Mucosa of gallbladder (tissue), 1 donor: Measurements from ENCODE around the gene ATP2B3. TPM values are rescaled to one million over a fixed set of nuclear protein-coding genes. Genes with fewer than 3 reads are reported as not detected.

ENCODE experiments used
- DNase-seq: peaks from one replicate; pipeline ENCODE4 v3.0.0-alpha.2; 2020; ENCODE audit warnings: low spot score
- total RNA-seq: library from RNA; stranded (reverse); gene quantifications from one replicate; pipeline ENCODE4 v1.2.1, GENCODE V29; 2021
- donor health status: DM: no; HTN: no; CAD: no.

The ATP2B3 gene
- total RNA-seq, 1 donor from 2014 or later: not detected

- DNase-seq: no peak
These were observed 29.1 kb upstream of the ATP2B3 start for GRCh38 chrX:153488231-153488914.

GRCh38 chrX:153490217-153490930 lies 27.1 kb upstream of the ATP2B3 start:
- DNase-seq: no peak

GRCh38 chrX:153491351-153491914 lies 26.0 kb upstream of the ATP2B3 start:
- DNase-seq: no peak

GRCh38 chrX:153491918-153492317 lies 25.5 kb upstream of the ATP2B3 start:
- no peak for DNase-seq

- DNase-seq: no peak
These were observed 24.9 kb upstream of the ATP2B3 start for GRCh38 chrX:153492543-153492942.

GRCh38 chrX:153493085-153493484 lies 24.4 kb upstream of the ATP2B3 start:
- DNase-seq: no peak

- DNase-seq: no peak
These were observed 23.4 kb upstream of the ATP2B3 start for GRCh38 chrX:153494061-153494460.

GRCh38 chrX:153494541-153495361 lies 22.7 kb upstream of the ATP2B3 start, which contains the start of gene BGN:
Gene BGN, plus strand, starts transcription at chrX:153494980. Its CDS starts 9,652 bp downstream, at chrX:153504632.
- no peak for DNase-seq

GRCh38 chrX:153495362-153495751 lies 22.1 kb upstream of the ATP2B3 start:
- no peak for DNase-seq

- no peak for DNase-seq
These were observed 21.4 kb upstream of the ATP2B3 start for GRCh38 chrX:153495903-153496589.

GRCh38 chrX:153496590-153496959 lies 20.9 kb upstream of the ATP2B3 start:
- no peak for DNase-seq

GRCh38 chrX:153498453-153498852 lies 19.0 kb upstream of the ATP2B3 start:
- no peak for DNase-seq

GRCh38 chrX:153499341-153499740 lies 18.1 kb upstream of the ATP2B3 start:
- no peak for DNase-seq

- no peak for DNase-seq
These were observed 17.6 kb upstream of the ATP2B3 start for GRCh38 chrX:153499876-153500275.

- DNase-seq: no peak
These were observed 16.7 kb upstream of the ATP2B3 start for GRCh38 chrX:153500676-153501280.

GRCh38 chrX:153501530-153501929 lies 15.9 kb upstream of the ATP2B3 start:
- DNase-seq: no peak

- no peak for DNase-seq
These were observed 15.3 kb upstream of the ATP2B3 start for GRCh38 chrX:153502131-153502530.

GRCh38 chrX:153502796-153503195 lies 14.6 kb upstream of the ATP2B3 start:
- no peak for DNase-seq

GRCh38 chrX:153504445-153505016 lies 12.9 kb upstream of the ATP2B3 start:
- DNase-seq: no peak

GRCh38 chrX:153505361-153505760 lies 12.1 kb upstream of the ATP2B3 start:
- no peak for DNase-seq
